NT2/D1 (cell line): ENCODE results near the gene ANKRD6.

Experiments used
- SUZ12 ChIP-seq: IDR thresholded peaks from 2 replicates; pipeline ENCODE4 v1.6.1; 2011; ENCODE audit not compliant: insufficient read length, insufficient read depth; ENCODE audit errors: extremely low read depth
- YY1 ChIP-seq: IDR thresholded peaks from 2 replicates; pipeline ENCODE4 v1.6.1; 2011; ENCODE audit not compliant: insufficient read length, insufficient read depth
- ZNF274 ChIP-seq: IDR thresholded peaks from 2 replicates; pipeline ENCODE4 v1.6.1; 2011; ENCODE audit warnings: mild to moderate bottlenecking, low read depth, low read length

DNA sequence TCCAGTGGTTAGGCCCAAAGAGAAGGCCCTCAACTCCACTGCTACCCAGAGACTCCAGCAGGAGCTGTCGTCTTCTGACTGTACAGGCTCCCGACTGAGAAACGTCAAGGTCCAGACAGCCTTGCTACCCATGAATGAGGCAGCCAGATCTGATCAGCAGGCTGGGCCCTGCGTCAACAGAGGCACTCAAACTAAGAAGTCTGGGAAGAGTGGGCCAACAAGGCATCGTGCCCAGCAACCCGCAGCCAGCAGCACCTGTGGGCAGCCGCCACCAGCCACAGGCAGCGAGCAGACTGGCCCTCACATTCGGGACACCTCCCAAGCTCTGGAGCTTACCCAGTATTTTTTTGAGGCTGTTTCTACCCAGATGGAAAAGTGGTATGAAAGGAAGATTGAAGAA lies 197.5 kb downstream of the ANKRD6 start:
- TF ChIP-seq SUZ12, result no peak
- TF ChIP-seq ZNF274, result no peak
- TF ChIP-seq YY1, result no peak
